AML-193 (cell line): ENCODE measurements around the gene TSPYL6.

Source experiments
- DNase-seq, 2 experiments: peaks; one replicate each; lab custom pipeline; 2025; lab: John Stamatoyannopoulos, UW

The TSPYL6 gene

DNA sequence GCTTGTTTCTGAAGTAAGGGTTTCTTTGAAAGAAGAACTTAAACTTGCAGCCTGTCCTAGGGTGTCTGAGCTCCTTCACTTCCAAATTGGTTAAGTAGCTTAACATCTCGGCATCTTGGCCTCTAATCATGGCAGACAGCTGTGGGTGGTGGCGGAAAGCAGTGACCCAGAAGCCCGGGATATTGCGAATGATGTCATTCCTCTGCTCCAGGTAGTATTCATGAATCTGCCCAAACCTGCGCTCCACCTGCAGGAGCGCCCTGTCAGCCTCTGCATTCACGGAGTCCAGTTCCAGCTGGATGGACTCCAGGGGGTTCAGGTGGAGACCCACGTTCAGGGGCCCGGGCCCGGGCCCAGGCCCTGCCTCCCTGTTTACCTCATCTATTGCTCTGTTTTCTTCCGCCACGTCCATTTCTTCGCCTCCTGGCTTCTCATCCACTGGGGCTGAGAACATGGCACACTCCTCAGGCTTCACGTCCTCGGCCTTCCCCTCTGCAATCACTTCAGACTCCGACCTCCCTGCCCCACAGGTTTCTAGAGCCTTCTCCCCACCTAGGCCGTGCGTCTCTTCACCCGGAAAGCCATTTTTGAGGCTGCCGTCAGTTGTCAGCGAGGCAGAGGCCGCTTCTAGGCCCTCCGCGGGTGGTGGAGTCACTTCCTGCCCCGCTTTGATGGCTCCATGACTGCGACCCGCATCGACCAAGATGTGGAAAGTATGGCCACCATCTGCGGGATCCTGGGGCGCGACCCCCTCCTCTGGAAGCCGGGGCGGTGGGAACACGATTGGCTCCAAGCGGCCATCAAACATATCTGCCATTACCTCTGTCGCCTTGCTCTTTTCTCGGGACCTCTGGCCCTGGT lies 569 bp downstream of the TSPYL6 start:
- DNase-seq, result no peak

DNA sequence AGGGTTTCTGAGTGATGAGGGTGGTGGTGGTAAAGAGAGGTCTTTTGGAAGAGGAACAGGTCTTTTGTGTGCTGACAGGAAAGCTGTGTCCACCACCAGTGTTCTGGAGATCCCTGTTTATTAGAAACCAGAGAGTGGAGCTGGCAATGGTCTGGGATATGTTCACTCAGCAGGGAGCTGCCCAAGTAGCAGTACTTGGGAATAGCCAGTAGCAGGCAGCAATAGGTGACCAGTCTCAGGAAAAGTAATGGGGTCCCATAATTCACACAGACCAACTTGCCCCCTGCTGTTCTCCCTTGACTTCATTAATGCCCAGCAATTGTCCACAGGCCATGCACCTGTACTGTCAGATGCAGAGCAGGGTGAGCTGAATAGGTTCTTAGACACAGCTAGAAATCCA lies 1.8 kb downstream of the TSPYL6 start:
- no peak for DNase-seq

- DNase-seq, result no peak
These were observed 6.4 kb downstream of the TSPYL6 start for GRCh38 chr2:54249629-54250028.

- DNase-seq, result no peak
These were observed 8.9 kb downstream of the TSPYL6 start for GRCh38 chr2:54247115-54247514.

GRCh38 chr2:54240515-54241469 lies 15.2 kb downstream of the TSPYL6 start:
- DNase-seq, result no peak

- DNase-seq, result no peak
These were observed 16.6 kb downstream of the TSPYL6 start for GRCh38 chr2:54239427-54239826.

- DNase-seq, result no peak
These were observed 18.6 kb downstream of the TSPYL6 start for GRCh38 chr2:54237428-54237827.

DNA sequence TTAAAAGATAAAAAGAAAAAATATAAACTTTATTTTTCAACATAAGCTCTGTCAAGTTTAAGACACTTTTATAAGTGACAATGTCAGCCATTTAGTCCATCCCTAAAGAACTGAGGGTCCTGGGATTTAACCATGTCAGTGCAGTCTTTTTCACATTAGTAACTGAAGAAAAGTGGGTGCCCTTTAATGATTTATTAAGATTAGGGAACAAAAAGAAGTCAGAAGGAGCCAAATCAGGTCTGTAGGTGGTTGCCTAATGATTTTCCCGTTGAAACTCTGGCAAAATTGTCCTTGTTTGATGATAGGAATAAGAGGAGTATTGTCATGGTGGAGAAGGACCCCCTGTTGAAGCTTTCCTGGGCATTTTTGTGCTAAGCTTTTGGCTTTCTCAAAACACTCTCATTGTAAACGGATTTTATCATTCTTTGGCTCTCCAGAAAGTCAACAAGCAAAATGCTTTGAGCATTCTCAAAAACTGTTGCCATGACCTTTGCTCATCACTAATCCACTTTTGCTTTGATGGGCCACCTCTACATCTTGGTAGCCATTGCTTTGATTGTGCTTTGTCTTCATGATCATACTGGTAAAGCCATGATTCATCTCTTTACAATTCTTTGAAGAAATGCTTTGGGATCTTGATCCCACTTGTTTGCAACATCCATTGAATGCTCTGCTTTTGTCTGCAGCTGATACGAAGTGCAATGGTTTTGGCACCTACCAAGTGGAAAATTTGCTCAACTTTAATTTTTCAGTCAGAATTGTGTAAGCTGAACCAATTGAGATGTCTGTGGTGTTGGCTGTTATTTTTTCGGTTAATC lies 22.0 kb downstream of the TSPYL6 start:
- DNase-seq, result no peak

DNA sequence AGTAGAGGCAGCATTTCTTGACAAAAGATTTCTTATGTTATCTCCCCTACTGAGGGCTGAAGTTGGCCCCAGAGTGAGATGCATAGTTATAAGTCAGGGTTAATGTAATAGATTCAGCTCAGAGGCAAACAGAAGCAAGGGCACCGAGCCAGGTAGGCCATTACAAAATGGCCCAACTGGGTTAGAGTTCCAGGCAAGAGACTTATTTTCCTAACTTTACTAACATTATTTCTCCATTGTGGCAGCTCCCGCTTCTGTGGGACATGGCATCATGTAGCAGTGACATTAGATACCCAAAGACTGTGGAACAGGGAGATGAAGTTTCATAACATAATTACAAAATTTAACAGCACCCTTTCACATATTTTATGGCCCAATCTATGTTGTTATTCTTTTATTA lies 27.1 kb downstream of the TSPYL6 start:
- DNase-seq, result no peak

DNA sequence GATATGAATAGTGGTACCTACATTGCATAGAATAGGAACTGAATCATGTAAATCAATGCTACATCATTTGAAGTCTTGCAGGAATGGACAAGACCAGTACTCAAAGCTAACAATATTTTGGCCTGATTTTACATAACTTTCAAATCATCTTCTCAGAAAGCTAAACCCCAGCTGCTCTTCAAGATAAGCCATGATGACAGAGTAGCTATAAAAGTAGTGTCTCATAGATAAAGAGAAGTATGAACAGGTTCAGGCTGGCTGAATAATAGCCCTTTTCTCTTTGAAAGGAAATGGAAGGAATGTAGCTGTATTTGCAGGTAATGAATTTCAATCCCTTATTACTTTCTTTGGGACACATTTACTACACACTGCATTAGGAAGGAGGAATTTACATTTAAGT lies 28.2 kb downstream of the TSPYL6 start:
- no peak for DNase-seq

DNA sequence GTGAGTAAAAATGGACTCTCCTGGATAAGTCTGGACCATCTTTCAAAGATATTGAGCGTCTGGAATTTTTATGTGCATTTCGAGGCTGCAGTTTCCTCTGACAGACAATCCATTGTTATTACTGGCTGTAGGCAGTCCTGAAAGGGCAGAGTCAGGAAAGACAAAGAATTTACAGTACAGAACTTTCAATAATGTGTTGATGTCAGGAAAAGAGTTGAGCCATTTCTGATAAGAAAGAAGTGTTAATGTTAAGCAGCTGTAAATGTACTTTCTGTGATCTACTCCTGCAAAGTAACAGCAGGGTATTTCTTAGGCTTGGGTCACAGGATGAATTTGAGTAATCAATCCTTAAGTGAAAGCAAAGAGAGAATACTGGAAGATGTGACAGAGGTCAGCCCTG lies 29.8 kb downstream of the TSPYL6 start:
- DNase-seq, result no peak

GRCh38 chr2:54224997-54225396 lies 31.0 kb downstream of the TSPYL6 start:
- no peak for DNase-seq

GRCh38 chr2:54213082-54213481 lies 42.9 kb downstream of the TSPYL6 start:
- DNase-seq, result no peak

DNA sequence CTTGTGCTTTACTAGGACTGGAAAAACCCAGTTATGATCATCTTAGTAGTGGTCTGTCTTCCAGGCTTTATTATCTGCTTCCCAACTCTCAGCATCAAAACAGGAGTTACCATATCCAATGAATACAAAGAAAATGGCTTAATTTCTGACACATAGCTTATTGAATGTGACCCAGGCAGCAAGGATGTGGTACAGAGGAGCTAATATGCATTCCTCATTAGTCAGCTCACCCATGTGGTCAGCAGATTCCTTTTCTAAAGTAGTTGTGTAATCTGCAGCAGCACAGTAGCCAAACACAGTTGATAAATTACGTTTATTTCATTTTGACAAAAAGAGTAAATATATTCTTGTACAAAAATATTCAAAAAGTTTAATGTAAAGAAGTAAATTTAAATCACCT lies 43.6 kb downstream of the TSPYL6 start:
- peak; percentile 4 to 10 for DNase-seq

- DNase-seq, result no peak
These were observed 46.6 kb downstream of the TSPYL6 start for GRCh38 chr2:54209379-54209778.

- DNase-seq, result no peak
These were observed 47.4 kb downstream of the TSPYL6 start for GRCh38 chr2:54208364-54209240.

DNA sequence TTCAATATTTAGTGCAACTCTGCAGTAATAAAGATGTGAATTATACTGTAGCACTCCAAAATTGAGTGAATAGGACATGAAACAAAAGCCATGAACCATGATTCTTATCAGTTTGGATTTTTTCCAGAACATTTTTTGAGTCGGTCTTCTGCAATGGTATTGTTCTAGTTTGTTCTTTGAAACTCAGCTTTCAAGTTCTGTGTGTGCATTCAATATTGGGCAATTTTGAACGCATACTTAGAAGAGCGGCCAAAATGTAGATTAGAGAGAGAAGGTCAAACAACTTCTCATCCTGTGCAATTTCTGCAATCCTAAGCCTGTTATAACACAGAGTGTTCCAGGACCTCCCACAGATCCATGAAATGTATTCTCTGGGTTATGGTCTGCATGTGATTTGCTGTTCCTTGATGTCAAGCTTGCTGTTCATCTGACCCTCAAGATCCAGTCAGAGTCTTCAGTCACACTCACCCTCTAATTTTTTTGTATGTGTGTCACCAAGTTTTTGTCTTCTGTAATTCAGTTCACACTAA lies 48.3 kb downstream of the TSPYL6 start:
- DNase-seq, result no peak

GRCh38 chr2:54206596-54206995 lies 49.4 kb downstream of the TSPYL6 start:
- peak; percentile 24 to 32 for DNase-seq

DNA sequence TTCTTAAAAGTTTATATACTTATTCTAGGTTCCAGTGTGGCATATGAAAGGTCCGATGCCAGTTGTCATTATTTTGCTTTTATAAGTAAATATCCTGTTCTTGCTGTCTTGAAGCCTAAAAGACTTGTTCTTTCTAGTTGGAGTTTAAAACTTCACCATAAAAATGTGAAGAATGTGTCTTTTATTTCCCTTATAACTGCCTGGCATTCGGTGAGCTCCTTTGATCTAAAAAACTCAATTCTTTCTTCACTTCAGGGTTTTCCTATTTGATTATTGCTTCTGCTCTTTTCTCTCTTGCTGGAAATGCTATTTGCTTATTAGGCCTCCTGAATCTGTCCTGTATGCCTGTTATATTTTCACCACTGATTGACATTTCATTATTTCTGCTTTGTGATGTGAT lies 51.6 kb downstream of the TSPYL6 start:
- no peak for DNase-seq
